GM08714 (cell line): ENCODE data around the gene SPPL2A.
"Not testable (repeated sequence)": the region's sequence is repeated elsewhere in the genome, so short reads cannot be mapped to it uniquely, and the experiment has no call there.

Source experiments
- H3K4me3 ChIP-seq: fragments of 200-500 bp; sonication (Bioruptor generic); 2 replicates; pipeline ENCODE4 v1.5.1; 2014; ENCODE audit warnings: mild to moderate bottlenecking, low read length, inconsistent platforms
- ZNF274 ChIP-seq: IDR thresholded peaks from 2 replicates; pipeline ENCODE4 v1.6.1; 2012; ENCODE audit warnings: mild to moderate bottlenecking, low read depth, low read length

The SPPL2A gene

DNA sequence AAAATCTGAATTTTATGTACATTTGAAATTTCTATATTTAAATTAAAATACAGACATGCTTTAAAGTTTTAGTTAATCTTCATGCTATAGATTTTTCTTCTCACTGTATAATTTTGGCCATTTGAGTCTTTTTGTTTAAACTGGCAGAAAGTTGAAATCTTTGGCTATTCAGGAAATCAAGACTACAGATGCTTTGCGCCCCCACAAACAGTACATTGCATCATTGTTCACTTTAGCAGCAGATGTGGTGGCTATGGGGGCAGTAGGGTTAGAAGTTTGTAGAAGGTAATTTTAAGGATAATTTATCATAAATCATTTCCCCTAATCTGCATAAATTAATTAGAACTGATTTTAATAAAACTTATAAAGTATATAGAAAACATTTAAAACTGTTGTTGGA lies 20.9 kb downstream of the SPPL2A start:
- TF ChIP-seq ZNF274, result no peak
- H3K4me3 ChIP-seq, result no peak overlapping the region

DNA sequence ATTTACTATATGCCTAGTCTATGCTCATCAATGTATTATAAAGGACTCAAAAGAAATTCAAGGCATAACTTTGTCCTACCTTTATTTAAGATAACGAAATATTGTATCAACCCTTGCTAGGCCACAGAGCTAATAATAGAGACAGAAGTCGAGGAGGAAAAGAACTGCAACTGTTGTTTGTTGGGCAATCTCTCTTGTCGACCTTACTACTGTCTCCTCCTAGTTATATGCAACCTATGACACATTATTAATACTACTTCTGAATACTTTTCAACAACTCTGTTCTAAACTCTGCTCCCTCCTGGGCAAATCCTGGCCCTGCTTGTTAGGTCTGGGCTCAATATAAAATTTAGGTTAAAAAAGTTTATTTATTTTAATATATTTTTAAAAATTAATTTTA lies 24.6 kb downstream of the SPPL2A start:
- H3K4me3 ChIP-seq, result no peak overlapping the region
- TF ChIP-seq ZNF274, result no peak

- TF ChIP-seq ZNF274, result no peak
- no peak overlapping the region for H3K4me3 ChIP-seq
Observed at GRCh38 chr15:50736823-50737222, 28.7 kb downstream of the SPPL2A start.

- H3K4me3 ChIP-seq, result no peak overlapping the region
- TF ChIP-seq ZNF274, result no peak
Observed at GRCh38 chr15:50735156-50735555, 30.4 kb downstream of the SPPL2A start.

DNA sequence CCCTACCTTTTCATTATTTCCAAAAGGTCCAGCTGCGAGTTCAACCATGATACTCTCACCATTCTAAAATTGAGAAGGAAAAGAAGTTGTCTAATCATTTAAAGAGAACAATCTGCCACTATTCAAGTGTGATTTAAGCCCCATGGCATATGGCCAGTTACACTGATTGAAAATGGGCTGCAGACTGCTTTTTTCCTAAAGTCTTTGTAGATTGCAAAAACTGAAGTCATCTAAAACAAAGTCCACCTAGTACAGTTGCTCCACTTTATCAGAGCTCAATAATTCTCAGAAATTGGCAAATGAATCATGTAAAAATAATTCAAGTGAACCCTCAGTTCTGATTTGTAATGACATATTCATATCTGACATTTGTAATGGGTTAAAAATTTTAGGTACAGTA lies 39.2 kb downstream of the SPPL2A start:
- H3K4me3 ChIP-seq, result no peak overlapping the region
- TF ChIP-seq ZNF274, result no peak

DNA sequence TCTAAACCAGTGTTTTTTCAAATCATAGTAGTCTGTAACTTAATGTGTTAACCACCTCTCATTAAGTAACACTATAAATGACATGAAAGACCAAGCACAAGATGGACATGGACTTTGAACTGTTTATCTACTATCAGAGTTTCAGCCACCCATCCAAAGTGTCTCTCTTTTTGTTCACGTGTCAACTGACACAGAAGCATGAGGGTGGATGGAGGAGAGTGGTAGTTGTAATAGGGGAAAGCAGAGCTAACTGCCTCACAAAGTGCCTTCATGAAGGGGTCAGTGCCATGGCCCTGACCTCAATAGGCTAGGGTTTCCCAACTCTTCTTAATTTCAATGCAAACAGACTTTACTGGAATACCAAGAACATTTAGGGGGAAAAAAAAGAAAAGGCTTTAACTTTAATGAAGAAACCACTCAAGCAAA lies 46.8 kb downstream of the SPPL2A start:
- TF ChIP-seq ZNF274, result no peak
- H3K4me3 ChIP-seq, result no peak overlapping the region

- TF ChIP-seq ZNF274, result no peak
- H3K4me3 ChIP-seq, result no peak overlapping the region
Observed at GRCh38 chr15:50712018-50712417, 53.5 kb downstream of the SPPL2A start.

DNA sequence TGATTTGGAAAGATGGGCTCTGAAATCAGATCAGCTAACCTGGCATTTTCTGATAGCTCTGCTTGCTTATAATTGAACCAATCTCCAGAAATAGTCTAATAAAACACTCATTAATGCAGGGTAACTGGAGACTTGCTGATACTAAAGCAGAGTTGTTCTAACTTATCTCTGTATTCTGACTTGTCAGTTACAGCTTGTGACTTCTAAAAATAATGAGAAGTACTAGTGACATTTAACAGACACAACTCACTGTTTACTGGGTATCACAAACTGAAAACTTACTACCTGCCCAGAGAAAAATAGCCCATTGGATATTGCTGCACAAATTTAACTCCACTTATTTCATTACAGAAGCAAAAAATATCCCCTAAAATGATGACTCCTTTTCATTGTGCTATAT lies 54.9 kb downstream of the SPPL2A start:
- H3K4me3 ChIP-seq, result no peak overlapping the region
- no peak for TF ChIP-seq ZNF274

GRCh38 chr15:50707878-50708427 lies 57.6 kb downstream of the SPPL2A start:
- no peak for TF ChIP-seq ZNF274
- no peak overlapping the region for H3K4me3 ChIP-seq

DNA sequence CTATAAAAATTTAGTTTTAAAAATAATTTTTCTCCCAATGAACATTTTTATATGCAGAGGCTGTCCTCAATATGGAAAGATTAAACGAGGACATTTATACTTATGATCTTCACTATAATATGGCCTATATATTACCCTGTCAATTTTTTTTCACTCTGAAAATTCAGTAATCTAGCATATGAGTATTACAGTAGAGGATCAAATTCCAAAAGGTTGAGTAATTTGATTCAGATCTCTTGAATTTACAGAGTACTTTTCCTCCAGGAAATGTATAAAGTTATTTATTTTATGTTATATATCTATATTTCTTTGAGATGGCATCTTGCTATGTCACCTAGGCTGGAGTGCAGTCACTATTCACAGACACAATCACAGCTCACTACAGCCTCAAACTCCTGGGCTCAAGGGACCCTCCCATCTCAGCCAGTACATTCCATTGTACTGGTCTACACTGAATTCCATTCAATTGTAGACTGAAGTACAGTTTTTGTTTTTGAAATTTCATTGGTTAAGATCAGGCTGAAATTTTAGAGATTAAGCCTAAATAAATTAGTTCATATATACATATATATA lies 62.7 kb downstream of the SPPL2A start:
- H3K4me3 ChIP-seq, result no peak overlapping the region
- no peak for TF ChIP-seq ZNF274

- TF ChIP-seq ZNF274, result no peak
- H3K4me3 ChIP-seq, result no peak overlapping the region
Observed at GRCh38 chr15:50698101-50698500, 67.4 kb downstream of the SPPL2A start.

DNA sequence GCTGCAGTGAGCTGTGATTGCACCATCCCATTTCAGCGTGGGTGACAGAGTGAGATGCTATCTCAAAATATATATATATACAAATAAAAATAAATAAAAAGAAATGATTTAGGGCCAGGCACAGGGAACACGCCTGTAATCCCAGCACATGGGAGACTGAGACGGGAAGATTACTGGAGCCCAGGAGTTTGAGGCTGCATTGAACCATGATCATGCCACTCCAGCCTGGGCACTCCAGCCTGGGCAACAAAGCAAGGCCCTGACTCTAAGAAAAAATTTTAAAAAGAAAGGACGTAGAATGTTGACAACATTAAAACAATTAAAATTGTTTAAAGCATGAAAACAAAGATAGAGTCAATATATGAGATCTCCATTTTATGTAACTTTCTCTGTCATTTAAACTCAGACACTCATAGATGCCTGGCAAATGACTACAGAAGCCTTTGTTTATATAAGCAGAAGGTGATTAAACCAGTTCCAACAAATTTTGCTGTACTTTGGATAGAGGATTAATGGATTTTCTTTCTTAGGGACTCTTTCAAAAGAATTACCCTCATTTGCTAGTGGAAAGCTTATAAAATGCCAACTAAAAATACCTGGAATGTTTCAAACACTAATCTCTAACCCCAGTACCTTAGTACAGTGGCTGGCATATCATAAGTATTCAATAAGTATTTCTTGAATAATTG lies 68.3 kb downstream of the SPPL2A start:
- no peak overlapping the region for H3K4me3 ChIP-seq
- no peak for TF ChIP-seq ZNF274

- not testable (repeated sequence) for H3K4me3 ChIP-seq
Observed at GRCh38 chr15:50694634-50695165, 70.8 kb downstream of the SPPL2A start.

GRCh38 chr15:50687302-50687902 lies 78.1 kb downstream of the SPPL2A start:
- no peak for TF ChIP-seq ZNF274
- peak overlapping the region; percentile 83 for H3K4me3 ChIP-seq
